GM06990 (cell line): ENCODE data around the gene LRRC3.
"Not testable (repeated sequence)": the region's sequence is repeated elsewhere in the genome, so short reads cannot be mapped to it uniquely, and the experiment has no call there.

Experiments
- DNase-seq: peaks from one replicate; pipeline ENCODE4 v3.0.0-alpha.2; 2011; ENCODE audit not compliant: insufficient read length; ENCODE audit errors: extremely low read depth
- H3K27me3 ChIP-seq: replicated peaks from 2 replicates; pipeline ENCODE4 v1.6.0; 2011; ENCODE audit warnings: low read length; ENCODE audit not compliant: control insufficient read depth, insufficient read depth
- H3K36me3 ChIP-seq: 2 replicates; pipeline ENCODE4 v1.5.1; 2011; ENCODE audit warnings: low read length; ENCODE audit not compliant: control insufficient read depth, insufficient read depth
- H3K4me3 ChIP-seq: replicated peaks from 2 replicates; pipeline ENCODE4 v1.5.1; 2011; ENCODE audit warnings: low read depth, mild to moderate bottlenecking, control low read depth, low read length
- CTCF ChIP-seq: IDR thresholded peaks from 2 replicates; pipeline ENCODE4 v1.5.1; 2011; ENCODE audit warnings: low read length, control low read depth, mild to moderate bottlenecking, inconsistent platforms; ENCODE audit not compliant: insufficient read depth, poor library complexity, severe bottlenecking

LRRC3 gene

GRCh38 chr21:44477712-44478111 lies 22.4 kb downstream of the LRRC3 start:
- no peaks in the 10 kb centered on the region for H3K36me3 ChIP-seq
- DNase-seq = no peak
- TF ChIP-seq CTCF = no peak
- no peaks in the 10 kb centered on the region; the same call in 1 of the 2 replicates for H3K27me3 ChIP-seq
- H3K4me3 ChIP-seq = no peak overlapping the region

GRCh38 chr21:44478124-44478800 lies 23.0 kb downstream of the LRRC3 start:
- H3K36me3 ChIP-seq = no peaks in the 10 kb centered on the region
- H3K4me3 ChIP-seq = no peak overlapping the region
- no peak for TF ChIP-seq CTCF
- H3K27me3 ChIP-seq = no peaks in the 10 kb centered on the region; the same call in 1 of the 2 replicates
- no peak for DNase-seq

DNA sequence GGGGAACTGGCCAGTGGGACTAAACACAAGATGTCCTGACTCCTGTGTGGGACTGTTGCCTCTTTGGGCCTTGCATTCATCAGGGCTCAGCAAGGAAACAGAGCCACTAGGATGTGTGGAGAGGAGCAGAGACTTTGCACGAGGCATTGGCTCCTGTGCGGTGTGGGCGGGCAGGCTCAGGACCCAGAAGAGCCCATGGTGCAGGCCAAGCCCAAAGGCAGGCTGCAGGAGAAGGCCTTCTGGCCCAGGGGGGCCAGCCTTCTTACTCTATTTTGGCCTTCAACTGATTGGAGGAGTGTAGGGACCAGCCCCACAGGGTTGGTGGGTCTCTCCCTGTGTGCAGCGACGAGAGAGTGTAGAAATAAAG lies 23.5 kb downstream of the LRRC3 start:
- no peaks in the 10 kb centered on the region for H3K36me3 ChIP-seq
- TF ChIP-seq CTCF = no peak
- no peaks in the 10 kb centered on the region; the same call in 1 of the 2 replicates for H3K27me3 ChIP-seq

DNA sequence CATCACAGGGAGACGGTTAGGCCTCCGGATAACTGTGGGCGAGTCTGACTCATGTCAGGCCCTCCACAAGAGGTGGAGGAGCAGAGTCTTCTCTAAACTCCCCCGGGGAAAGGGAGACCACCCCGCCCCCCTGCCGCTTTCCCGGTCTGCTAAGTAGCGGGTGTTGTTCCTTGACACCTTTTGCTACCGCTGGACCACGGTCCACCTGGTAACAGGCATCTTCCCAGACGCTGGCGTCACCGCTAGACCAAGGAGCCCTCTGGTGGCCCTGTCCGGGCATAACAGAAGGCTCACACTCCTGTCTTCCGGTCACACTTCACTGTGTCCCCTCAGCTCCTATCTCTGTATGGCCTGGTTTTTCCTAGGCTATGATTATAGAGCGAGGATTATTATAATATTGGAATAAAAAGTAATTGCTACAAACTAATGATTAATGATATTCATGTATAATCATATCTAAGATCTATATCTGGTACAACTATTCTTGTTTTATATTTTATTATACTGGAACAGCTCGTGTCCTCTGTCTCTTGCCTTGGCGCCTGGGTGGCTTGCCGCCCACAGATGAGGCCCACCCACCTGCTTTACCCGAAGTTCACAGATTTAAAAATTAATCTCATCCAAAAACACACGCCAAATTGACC lies 24.4 kb downstream of the LRRC3 start:
- peak; percentile 50 for TF ChIP-seq CTCF
- H3K36me3 ChIP-seq, H3K27me3 ChIP-seq, DNase-seq, H3K4me3 ChIP-seq: not testable (repeated sequence)

More for the DNA sequence above, 23.5 kb downstream of the LRRC3 start:
- no peak overlapping the region for H3K4me3 ChIP-seq
- DNase-seq = no peak

GRCh38 chr21:44480200-44481053 lies 25.1 kb downstream of the LRRC3 start:
- Histone ChIP-seq H3K27me3 (no peaks in the 10 kb centered on the region; the same call in 1 of the 2 replicates), H3K36me3 (no peaks in the 10 kb centered on the region), H3K4me3 (no peak overlapping the region)
- no peak for TF ChIP-seq CTCF
- DNase-seq = no peak
